ENCODE data around the gene PLD2.
"Not testable (repeated sequence)": the region's sequence is repeated elsewhere in the genome, so short reads cannot be mapped to it uniquely, and the experiment has no call there.

PLD2 gene

GRCh38 chr17:4815043-4815675 is 8.2 kb downstream of the PLD2 start:
- H3K4me3 ChIP-seq (ENCODE audit: control insufficient read depth, low read depth, low read length): no peak overlapping the region
- DNase-seq (ENCODE audit: low read depth): no peak
- TF ChIP-seq, protein P1, sequence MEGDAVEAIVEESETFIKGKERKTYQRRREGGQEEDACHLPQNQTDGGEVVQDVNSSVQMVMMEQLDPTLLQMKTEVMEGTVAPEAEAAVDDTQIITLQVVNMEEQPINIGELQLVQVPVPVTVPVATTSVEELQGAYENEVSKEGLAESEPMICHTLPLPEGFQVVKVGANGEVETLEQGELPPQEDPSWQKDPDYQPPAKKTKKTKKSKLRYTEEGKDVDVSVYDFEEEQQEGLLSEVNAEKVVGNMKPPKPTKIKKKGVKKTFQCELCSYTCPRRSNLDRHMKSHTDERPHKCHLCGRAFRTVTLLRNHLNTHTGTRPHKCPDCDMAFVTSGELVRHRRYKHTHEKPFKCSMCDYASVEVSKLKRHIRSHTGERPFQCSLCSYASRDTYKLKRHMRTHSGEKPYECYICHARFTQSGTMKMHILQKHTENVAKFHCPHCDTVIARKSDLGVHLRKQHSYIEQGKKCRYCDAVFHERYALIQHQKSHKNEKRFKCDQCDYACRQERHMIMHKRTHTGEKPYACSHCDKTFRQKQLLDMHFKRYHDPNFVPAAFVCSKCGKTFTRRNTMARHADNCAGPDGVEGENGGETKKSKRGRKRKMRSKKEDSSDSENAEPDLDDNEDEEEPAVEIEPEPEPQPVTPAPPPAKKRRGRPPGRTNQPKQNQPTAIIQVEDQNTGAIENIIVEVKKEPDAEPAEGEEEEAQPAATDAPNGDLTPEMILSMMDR (conservative IDR thresholded peaks at IDR 0.05; ENCODE audit: control insufficient read depth, insufficient read depth, low read depth, low read length): no peak

DNA sequence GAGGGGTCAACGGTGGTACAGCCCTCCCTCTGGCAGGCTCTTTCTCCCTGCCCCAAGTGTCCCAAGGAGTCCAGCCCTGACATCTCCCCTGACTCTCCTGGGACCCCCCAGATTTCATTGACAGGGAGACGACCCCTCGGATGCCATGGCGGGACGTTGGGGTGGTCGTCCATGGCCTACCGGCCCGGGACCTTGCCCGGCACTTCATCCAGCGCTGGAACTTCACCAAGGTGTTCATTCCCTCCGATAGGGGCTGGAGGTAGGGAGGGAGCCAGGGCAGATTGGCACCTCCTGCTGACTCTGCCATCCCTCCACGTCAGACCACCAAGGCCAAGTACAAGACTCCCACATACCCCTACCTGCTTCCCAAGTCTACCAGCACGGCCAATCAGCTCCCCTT is 9.9 kb downstream of the PLD2 start:
- DNase-seq (ENCODE audit: low read depth): no peak
- TF ChIP-seq, protein P1 (conservative IDR thresholded peaks at IDR 0.05; ENCODE audit: control insufficient read depth, insufficient read depth, low read depth, low read length): no peak
- no peak overlapping the region for H3K4me3 ChIP-seq (ENCODE audit: control insufficient read depth, low read depth, low read length)

DNA sequence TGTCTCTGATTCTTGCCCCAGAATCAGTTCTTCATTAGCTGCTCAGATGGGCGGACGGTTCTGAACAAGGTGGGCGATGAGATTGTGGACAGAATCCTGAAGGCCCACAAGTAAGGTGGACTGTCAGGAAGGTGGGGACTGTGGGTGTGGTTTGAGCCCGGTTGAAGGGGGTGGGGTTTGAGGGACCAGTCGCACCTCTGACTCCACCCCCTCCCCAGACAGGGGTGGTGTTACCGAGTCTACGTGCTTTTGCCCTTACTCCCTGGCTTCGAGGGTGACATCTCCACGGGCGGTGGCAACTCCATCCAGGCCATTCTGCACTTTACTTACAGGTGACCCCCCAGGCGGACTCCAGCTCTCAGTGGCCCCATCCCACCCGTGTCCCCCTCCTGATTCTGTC is 11.3 kb downstream of the PLD2 start:
- no peak for DNase-seq (ENCODE audit: low read depth)
- H3K4me3 ChIP-seq (ENCODE audit: control insufficient read depth, low read depth, low read length): no peak overlapping the region
- TF ChIP-seq, protein P1 (conservative IDR thresholded peaks at IDR 0.05; ENCODE audit: control insufficient read depth, insufficient read depth, low read depth, low read length): no peak

DNA sequence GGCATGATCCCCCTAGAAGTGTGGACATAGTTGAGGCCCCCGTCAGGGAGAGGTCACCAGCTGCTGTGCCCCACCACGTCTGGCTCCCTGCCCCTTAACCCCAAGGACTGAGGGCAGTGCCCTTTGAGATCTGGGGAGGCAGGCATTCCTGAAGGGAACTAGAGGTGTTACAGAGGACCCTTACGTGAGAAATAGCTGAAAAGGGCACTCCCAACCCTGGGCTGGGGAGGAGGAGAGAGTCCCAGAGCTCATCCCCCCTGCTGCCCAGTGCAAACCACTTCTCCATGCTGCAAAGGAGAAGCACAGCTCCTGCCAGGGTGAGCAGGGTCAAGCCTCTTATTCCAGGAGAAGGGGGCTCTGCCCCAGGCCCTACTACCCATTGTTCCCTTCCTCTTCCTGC is 15.9 kb downstream of the PLD2 start:
- TF ChIP-seq, protein P1 (conservative IDR thresholded peaks at IDR 0.05; ENCODE audit: control insufficient read depth, insufficient read depth, low read depth, low read length): no peak
- no peak for DNase-seq (ENCODE audit: low read depth)
- no peak overlapping the region for H3K4me3 ChIP-seq (ENCODE audit: control insufficient read depth, low read depth, low read length)

DNA sequence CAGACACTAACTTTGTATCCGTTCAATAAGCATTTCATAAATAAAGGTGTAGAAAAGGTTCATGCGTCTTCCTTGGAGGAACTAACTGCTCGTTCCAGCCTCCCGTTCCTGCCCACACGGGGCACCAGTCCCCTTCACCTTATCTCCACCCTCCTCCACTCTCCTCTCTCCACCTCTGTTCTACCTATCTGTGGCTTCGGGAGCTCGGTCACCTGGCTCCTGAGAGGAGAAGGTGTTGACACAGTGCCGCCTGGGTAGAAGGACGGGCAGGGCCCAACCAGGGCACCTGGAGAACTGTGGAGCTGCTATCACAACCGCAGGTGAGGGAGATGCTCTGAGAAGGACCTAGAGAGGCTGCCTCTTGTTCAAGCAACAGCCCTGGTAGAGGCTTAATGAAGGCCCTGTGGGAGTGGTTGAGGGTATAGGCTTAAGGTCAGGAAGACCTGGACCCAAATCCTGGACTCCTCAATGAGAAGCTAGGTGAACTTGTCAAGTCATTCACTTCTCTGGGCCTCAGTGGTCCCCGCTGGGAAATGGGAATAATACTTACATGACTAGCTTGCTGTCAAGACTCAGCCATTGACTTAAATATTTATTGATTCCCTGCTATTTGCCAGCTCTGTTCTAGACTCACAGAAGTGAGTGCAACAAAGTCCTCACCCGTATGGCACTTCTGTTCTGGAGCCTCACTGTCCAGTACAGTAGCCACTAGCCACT is 16.6 kb downstream of the PLD2 start:
- H3K4me3 ChIP-seq (ENCODE audit: control insufficient read depth, low read depth, low read length): no peak overlapping the region
- TF ChIP-seq, protein P1 (conservative IDR thresholded peaks at IDR 0.05; ENCODE audit: control insufficient read depth, insufficient read depth, low read depth, low read length): no peak
- no peak for DNase-seq (ENCODE audit: low read depth)

DNA sequence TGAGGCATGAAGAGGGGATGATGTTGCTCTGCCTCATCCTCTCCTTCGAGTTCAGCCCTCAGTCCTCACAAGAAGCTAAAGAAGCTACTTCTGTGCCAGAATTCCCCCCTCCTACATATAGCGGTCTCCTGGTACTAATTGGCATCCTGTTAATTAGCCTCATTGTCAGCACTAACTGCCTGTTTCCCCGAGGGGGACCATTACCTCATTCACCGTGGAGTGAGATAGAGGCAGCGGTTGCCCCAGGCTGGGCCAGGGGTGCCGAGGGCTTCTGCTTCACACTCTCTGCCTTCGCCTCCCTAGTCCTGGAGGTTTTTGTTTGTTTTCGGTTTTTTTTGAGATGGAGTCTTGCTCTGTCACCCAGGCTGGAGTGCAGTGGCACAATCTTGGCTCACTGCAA is 20.4 kb downstream of the PLD2 start:
- no peak overlapping the region for H3K4me3 ChIP-seq (ENCODE audit: control insufficient read depth, low read depth, low read length)
- no peak for DNase-seq (ENCODE audit: low read depth)
- TF ChIP-seq, protein P1 (conservative IDR thresholded peaks at IDR 0.05; ENCODE audit: control insufficient read depth, insufficient read depth, low read depth, low read length): no peak

GRCh38 chr17:4832829-4833177 is 25.9 kb downstream of the PLD2 start:
- not testable (repeated sequence) for DNase-seq (ENCODE audit: low read depth)
- H3K4me3 ChIP-seq (ENCODE audit: control insufficient read depth, low read depth, low read length): peak overlapping the region; percentile 58
